Gastroesophageal sphincter (tissue), 4 donors: ENCODE data around the gene GAS2L2. TPM values are rescaled to one million over a fixed set of nuclear protein-coding genes. Genes with fewer than 3 reads are reported as not detected.

Experiments
- ATAC-seq: fragments of 150-250 bp; one replicate; pipeline ENCODE4 v1.9.1; 2016; ENCODE audit warnings: mild to moderate bottlenecking, moderate library complexity
- H3K27ac ChIP-seq, 4 donors: fragments of 200-600 bp; sonication (generic) in 3 of 4; 1 replicate in 3 of 4; 2 replicates in 1 of 4; pipeline ENCODE4 v1.5.1; 2016 to 2019
- H3K27me3 ChIP-seq: fragments of 200-600 bp; sonication (generic); one replicate; pipeline ENCODE4 v1.5.1; 2019
- H3K36me3 ChIP-seq, 2 donors: fragments of 200-600 bp; sonication (generic); one replicate each; pipeline ENCODE4 v1.5.1; 2019; ENCODE audit warnings: control low read depth in 1 of 2
- H3K4me1 ChIP-seq, 3 donors: fragments of 200-600 bp; sonication (generic); 1 replicate in 2 of 3; 2 replicates in 1 of 3; pipeline ENCODE4 v1.5.1; 2016 to 2019; ENCODE audit warnings: control low read depth in 2 of 3
- H3K4me3 ChIP-seq, 2 donors: fragments of 200-600 bp; sonication (generic); one replicate each; pipeline ENCODE4 v1.5.1; 2019; ENCODE audit warnings: mild to moderate bottlenecking in 1 of 2, moderate library complexity in 1 of 2
- H3K9me3 ChIP-seq, 3 donors: fragments of 200-600 bp; sonication (generic); one replicate each; pipeline ENCODE4 v1.5.1; 2017 to 2019; ENCODE audit warnings: control low read depth in 2 of 3
- EP300 ChIP-seq: sonication (generic); formaldehyde crosslinking; IDR thresholded peaks from one replicate; pipeline ENCODE4 v1.6.1; 2017; ENCODE audit warnings: antibody characterized with exemption, mild to moderate bottlenecking
- POLR2A ChIP-seq, 2 donors: fragments of 450-650 bp; IDR thresholded peaks; one replicate each; pipeline ENCODE4 v1.6.1; 2017; ENCODE audit warnings: antibody characterized with exemption in 2 of 2, mild to moderate bottlenecking in 2 of 2, moderate library complexity in 1 of 2
- POLR2AphosphoS5 ChIP-seq: sonication (generic); formaldehyde crosslinking; IDR thresholded peaks from one replicate; pipeline ENCODE4 v1.6.1; 2017; ENCODE audit warnings: antibody characterized with exemption
- WGBS, 2 donors: methylation state at CpG; one replicate each; pipeline ENCODE4 v1.1.5; 2018; ENCODE audit warnings: low coverage in 1 of 2; 5-methylcytosine and 5-hydroxymethylcytosine counted together
- total RNA-seq, 4 donors: library from RNA; depleted of rRNA; stranded (reverse); fragments of >200 nt; gene quantifications; one replicate each; pipeline ENCODE4 v1.1.0, GENCODE V29; 2016
- TF ChIP-seq, protein P1 (sequence below), 4 experiments: fragments of 200-600 bp in 2 of 4; fragments of 450-650 bp in 2 of 4; sonication (generic) in 1 of 4; IDR thresholded peaks; one replicate each; pipeline ENCODE4 v1.5.1; 2017 to 2019; ENCODE audit warnings: antibody characterized with exemption in 4 of 4, mild to moderate bottlenecking in 2 of 4, moderate library complexity in 2 of 4

GAS2L2 gene
- total RNA-seq, 4 donors from 2014 or later: 1.5 TPM; not detected in 3

GRCh38 chr17:35738519-35739133, 14.4 kb downstream of the GAS2L2 start:
- 45 to 88% methylated on average over 2 to 4 of the region's 5 CpGs for WGBS, 2 donors
- Histone ChIP-seq H3K9me3 (no peaks in the 10 kb centered on the region), H3K36me3 (no peaks in the 10 kb centered on the region), H3K27ac (no peak overlapping the region), H3K4me1 (peaks cover 0 to 13% (median 6%) of the 10 kb centered on the region in 3 donors), H3K4me3 (no peak overlapping the region), H3K27me3 (peaks cover 39% of the 10 kb centered on the region)
- ATAC-seq: no peak
- TF ChIP-seq POLR2A (IDR thresholded peaks at IDR 0.05): no peak
- TF ChIP-seq EP300: no peak
- TF ChIP-seq POLR2AphosphoS5: no peak
- TF ChIP-seq, protein P1, sequence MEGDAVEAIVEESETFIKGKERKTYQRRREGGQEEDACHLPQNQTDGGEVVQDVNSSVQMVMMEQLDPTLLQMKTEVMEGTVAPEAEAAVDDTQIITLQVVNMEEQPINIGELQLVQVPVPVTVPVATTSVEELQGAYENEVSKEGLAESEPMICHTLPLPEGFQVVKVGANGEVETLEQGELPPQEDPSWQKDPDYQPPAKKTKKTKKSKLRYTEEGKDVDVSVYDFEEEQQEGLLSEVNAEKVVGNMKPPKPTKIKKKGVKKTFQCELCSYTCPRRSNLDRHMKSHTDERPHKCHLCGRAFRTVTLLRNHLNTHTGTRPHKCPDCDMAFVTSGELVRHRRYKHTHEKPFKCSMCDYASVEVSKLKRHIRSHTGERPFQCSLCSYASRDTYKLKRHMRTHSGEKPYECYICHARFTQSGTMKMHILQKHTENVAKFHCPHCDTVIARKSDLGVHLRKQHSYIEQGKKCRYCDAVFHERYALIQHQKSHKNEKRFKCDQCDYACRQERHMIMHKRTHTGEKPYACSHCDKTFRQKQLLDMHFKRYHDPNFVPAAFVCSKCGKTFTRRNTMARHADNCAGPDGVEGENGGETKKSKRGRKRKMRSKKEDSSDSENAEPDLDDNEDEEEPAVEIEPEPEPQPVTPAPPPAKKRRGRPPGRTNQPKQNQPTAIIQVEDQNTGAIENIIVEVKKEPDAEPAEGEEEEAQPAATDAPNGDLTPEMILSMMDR (IDR thresholded peaks at IDR 0.05): no peak

GRCh38 chr17:35736236-35736635, 16.8 kb downstream of the GAS2L2 start:
- no peaks in the 10 kb centered on the region for H3K36me3 ChIP-seq
- WGBS, 2 donors: 72 to 100% methylated on average over 1 to 2 of the region's 5 CpGs
- H3K27me3 ChIP-seq: peaks cover 15% of the 10 kb centered on the region
- peaks cover under 1 to 22% (median 8%) of the 10 kb centered on the region in 3 donors for H3K4me1 ChIP-seq
- H3K9me3 ChIP-seq: no peaks in the 10 kb centered on the region
- TF ChIP-seq EP300: no peak
- TF ChIP-seq POLR2AphosphoS5: no peak
- ATAC-seq: no peak
- no peak overlapping the region for H3K27ac ChIP-seq
- H3K4me3 ChIP-seq: no peak overlapping the region

DNA sequence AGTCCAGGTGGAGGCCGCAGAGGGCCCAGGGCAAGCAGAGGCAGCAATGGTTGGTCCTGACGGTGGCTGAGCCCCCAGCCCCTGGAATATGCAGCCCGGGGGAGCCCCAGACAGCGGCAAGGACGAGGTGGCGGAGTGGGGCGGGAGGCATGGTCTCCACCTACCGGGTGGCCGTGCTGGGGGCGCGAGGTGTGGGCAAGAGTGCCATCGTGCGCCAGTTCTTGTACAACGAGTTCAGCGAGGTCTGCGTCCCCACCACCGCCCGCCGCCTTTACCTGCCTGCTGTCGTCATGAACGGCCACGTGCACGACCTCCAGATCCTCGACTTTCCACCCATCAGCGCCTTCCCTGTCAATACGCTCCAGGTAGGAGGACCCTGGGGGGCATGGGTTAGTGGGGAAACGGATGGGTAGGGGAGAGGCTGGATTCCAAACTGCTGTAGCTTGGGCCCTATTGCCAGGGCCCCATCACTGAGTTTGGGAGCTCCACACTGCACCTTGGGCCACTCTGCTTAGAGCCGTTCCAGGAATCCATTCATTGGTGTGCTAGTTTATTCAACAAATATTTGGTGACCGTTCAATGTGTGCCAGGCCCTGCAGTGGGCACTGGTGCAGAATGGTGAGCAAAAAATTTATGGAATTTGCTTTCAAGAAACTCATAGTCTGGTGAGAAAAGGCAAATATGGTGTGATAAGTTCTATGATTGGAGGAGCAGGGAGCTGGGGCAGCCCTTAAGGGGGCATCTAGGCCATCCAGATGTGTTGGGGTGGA, 17.8 kb downstream of the GAS2L2 start:
- H3K36me3 ChIP-seq: no peaks in the 10 kb centered on the region
- peaks cover 2 to 26% (median 11%) of the 10 kb centered on the region in 3 donors for H3K4me1 ChIP-seq
- H3K9me3 ChIP-seq: no peaks in the 10 kb centered on the region
- ATAC-seq: no peak
- 74 to 85% methylated on average over 3 to 5 of the region's 29 CpGs for WGBS, 2 donors
- no peak for TF ChIP-seq EP300
- TF ChIP-seq POLR2A (IDR thresholded peaks at IDR 0.05): no peak
- TF ChIP-seq, protein P1 (IDR thresholded peaks at IDR 0.05): no peak
- no peak for TF ChIP-seq POLR2AphosphoS5
- H3K27me3 ChIP-seq: peaks cover 5% of the 10 kb centered on the region
- H3K27ac ChIP-seq: no peak overlapping the region
- no peak overlapping the region for H3K4me3 ChIP-seq

DNA sequence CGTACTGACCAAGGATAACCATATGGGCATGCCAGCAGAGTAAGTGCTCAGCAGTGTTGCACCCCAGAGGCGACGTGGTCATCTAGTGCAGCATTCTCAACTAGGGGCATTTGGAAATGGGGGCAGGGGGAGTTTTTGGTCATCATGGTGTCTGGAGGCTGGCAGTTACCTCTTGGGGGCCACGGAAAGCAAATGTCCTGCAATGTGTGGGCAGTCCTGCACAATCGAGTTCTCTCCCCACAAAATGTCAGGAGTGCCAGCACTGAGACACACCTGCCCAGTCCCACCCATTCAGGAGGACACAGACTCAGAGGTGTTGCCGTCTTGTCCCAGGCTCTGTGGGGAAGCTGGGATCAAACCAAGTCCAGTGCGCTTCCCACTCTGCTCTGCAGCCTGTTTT, 18.6 kb downstream of the GAS2L2 start:
- H3K4me3 ChIP-seq: no peak overlapping the region
- no peaks in the 10 kb centered on the region for H3K36me3 ChIP-seq
- no peaks in the 10 kb centered on the region for H3K9me3 ChIP-seq
- no peak overlapping the region for H3K27ac ChIP-seq
- no peak for ATAC-seq
- peaks cover 2 to 26% (median 11%) of the 10 kb centered on the region in 3 donors for H3K4me1 ChIP-seq
- WGBS, 2 donors: 50 to 89% methylated on average over 1 to 6 of the region's 7 CpGs
- TF ChIP-seq POLR2A (IDR thresholded peaks at IDR 0.05) (no peak), POLR2AphosphoS5 (no peak), EP300 (no peak)
- TF ChIP-seq, protein P1 (IDR thresholded peaks at IDR 0.05): no peak
- no peaks in the 10 kb centered on the region for H3K27me3 ChIP-seq

GRCh38 chr17:35733366-35733765, 19.7 kb downstream of the GAS2L2 start:
- 85% methylated on average over 5 of the region's 6 CpGs; no CpG with 5 or more reads in 1 of the 2 donors for WGBS, 2 donors
- H3K27me3 ChIP-seq: no peaks in the 10 kb centered on the region
- no peak for TF ChIP-seq POLR2AphosphoS5
- no peak for TF ChIP-seq EP300
- TF ChIP-seq, protein P1 (IDR thresholded peaks at IDR 0.05): no peak
- no peak for TF ChIP-seq POLR2A (IDR thresholded peaks at IDR 0.05)
- no peaks in the 10 kb centered on the region for H3K9me3 ChIP-seq
- H3K4me3 ChIP-seq: no peak overlapping the region
- H3K36me3 ChIP-seq: no peaks in the 10 kb centered on the region
- no peak overlapping the region for H3K27ac ChIP-seq
- peaks cover 2 to 33% (median 11%) of the 10 kb centered on the region in 3 donors for H3K4me1 ChIP-seq
- no peak for ATAC-seq
